ENCODE results near the gene APEH. TPM values are rescaled to one million over a fixed set of nuclear protein-coding genes. Genes with fewer than 3 reads are reported as not detected.

APEH gene
- total and polyA plus RNA-seq, 2 donors (not counting 1 experiment from before 2014, with no cell fraction given) = 79.4 to 96.2 TPM

GRCh38 chr3:49723628-49724551 is 49.7 kb downstream of the APEH start, which contains the start of gene GMPPB:
Gene GMPPB (minus strand): TSS chr3:49723951. CDS start chr3:49723726, 225 bp downstream.
- H4K20me1 ChIP-seq (ENCODE audit: control insufficient read depth, insufficient read depth, low read length, poor library complexity, severe bottlenecking) = no peaks in the 10 kb centered on the region
- H2AFZ ChIP-seq (ENCODE audit: insufficient read depth, low read depth, low read length, poor library complexity, severe bottlenecking) = peak within 1 kb of the TSS; percentile 57
- peak within 1 kb of the TSS; percentile 97 for H3K27ac Mint-ChIP-seq
- H3K9ac ChIP-seq (ENCODE audit: low read length) = peak within 1 kb of the TSS; percentile 98
- CTCF ChIA-PET = interaction anchor here (0.7 to 1.1 kb wide), 3 partner anchors 115 to 456 kb away, joined by 3 to 5 read pairs (median 4); no protein-coding TSS in a partner anchor
- no peaks in the 10 kb centered on the region for H3K9me3 ChIP-seq (ENCODE audit: control extremely low read depth in 1 of 3, control insufficient read depth in 2 of 3, insufficient read depth in 1 of 3, low read length in 2 of 3)
- DNase-seq (peak; percentile 97), ATAC-seq (ENCODE audit: low read depth) (peak; percentile 78)
- intact Hi-C loops (cut with micrococcal nuclease) = loop anchor here (1.0 kb wide), 5 partner anchors 50 to 132 kb away; partner anchors contain the start of genes APEH, IP6K1 and TRAIP
- H3K4me1 ChIP-seq (ENCODE audit: control insufficient read depth in 2 of 2, insufficient read depth in 2 of 2, low read length in 2 of 2) = peaks cover 27 to 59% of the 10 kb centered on the region in 2 donors
- no peaks in the 10 kb centered on the region for H3K79me2 ChIP-seq (ENCODE audit: control insufficient read depth, insufficient read depth, low read length)
- peak within 1 kb of the TSS; percentile 63 to 99 (median 92) for H3K4me3 ChIP-seq (ENCODE audit: control extremely low read depth in 1 of 5, extremely low read depth in 1 of 5, insufficient read depth in 1 of 5, low read depth in 2 of 5, low read length in 4 of 5)
- H3K4me1 Mint-ChIP-seq = peaks cover 59% of the 10 kb centered on the region
- under 1% methylated on average over 102 of the region's 102 CpGs for WGBS (ENCODE audit: insufficient coverage)
- peak within 1 kb of the TSS; percentile 97 for H3K4me2 ChIP-seq (replicated peaks; ENCODE audit: low read depth, low read length, poor library complexity, severe bottlenecking)
- POLR2A ChIA-PET = interaction anchor here (0.5 to 2.1 kb wide), 6 partner anchors 8 to 358 kb away, joined by 3 to 7 read pairs (median 6); partner anchors contain the start of genes INKA1 and IP6K1
- no peaks in the 10 kb centered on the region for H3K27me3 Mint-ChIP-seq
- peaks cover 0 to 43% of the 10 kb centered on the region in 2 experiments for H3K36me3 ChIP-seq (replicated peaks in 1 of 2; ENCODE audit: control extremely low read depth in 1 of 2, control insufficient read depth in 1 of 2, extremely low read depth in 1 of 2, insufficient read depth in 2 of 2, low read length in 1 of 2)
- H3K27ac ChIP-seq (ENCODE audit: low read length in 2 of 2) = peak within 1 kb of the TSS; percentile 100
- H3K27me3 ChIP-seq (replicated peaks in 1 of 4; ENCODE audit: control extremely low read depth in 1 of 4, control insufficient read depth in 3 of 4, insufficient read depth in 4 of 4, low read length in 3 of 4) = no peaks in the 10 kb centered on the region
- no peaks in the 10 kb centered on the region for H3K9me3 Mint-ChIP-seq (ENCODE audit: insufficient read depth)
- no peak for TF ChIP-seq CTCF (IDR thresholded peaks at IDR 0.05)
- TF ChIP-seq EZH2 (IDR thresholded peaks at IDR 0.05; ENCODE audit: borderline replicate concordance, insufficient read depth, low read depth, low read length, poor library complexity, severe bottlenecking) = no peak
- peak within 1 kb of the TSS; percentile 96 for H3K4me3 Mint-ChIP-seq

Measured in B cell (primary cell).